ENCODE data around the gene SGF29. TPM values are rescaled to one million over a fixed set of nuclear protein-coding genes. Genes with fewer than 3 reads are reported as not detected.

SGF29 gene
- total RNA-seq, 4 donors from 2014 or later, result 35.1 to 50.4 (median 41.9) TPM

DNA sequence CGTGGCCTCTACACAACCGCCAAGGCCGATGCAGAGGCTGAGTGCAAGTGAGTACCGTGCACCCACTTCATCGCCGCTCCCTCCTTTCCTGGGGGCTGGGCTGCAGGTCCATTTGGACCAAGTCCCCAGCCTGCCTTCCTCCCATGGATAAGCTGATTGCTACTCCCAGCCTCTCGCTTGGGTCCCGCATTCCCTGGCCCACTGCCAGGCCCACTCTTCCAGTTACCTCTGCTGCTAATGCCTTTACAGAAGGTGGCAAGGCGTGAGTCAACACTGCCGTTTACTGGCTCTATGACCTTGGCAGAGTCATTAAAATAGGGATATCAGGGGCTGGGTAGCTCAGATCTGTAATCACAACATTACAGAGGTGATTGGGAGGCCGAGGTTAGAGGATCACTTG lies 32.0 kb downstream of the SGF29 start:
- in situ Hi-C loops (cut with MboI; ENCODE audit: low sequenced_read_pairs in 4 of 4) (no loop called here), intact Hi-C loops (cut with DNase I; ENCODE audit: low total_unique reads) (no loop called here)
- H3K9me3 ChIP-seq, result no peaks in the 10 kb centered on the region
- H3K4me3 ChIP-seq, result no peak overlapping the region
- H3K36me3 ChIP-seq, result peaks cover 2 to 85% of the 10 kb centered on the region in 2 donors
- no peak for DNase-seq
- H3K4me1 ChIP-seq, result no peaks in the 10 kb centered on the region
- ATAC-seq, result no peak
- no peaks in the 10 kb centered on the region for H3K27me3 ChIP-seq
- TF ChIP-seq POLR2A (IDR thresholded peaks at IDR 0.05), result no peak
- TF ChIP-seq, protein P1, sequence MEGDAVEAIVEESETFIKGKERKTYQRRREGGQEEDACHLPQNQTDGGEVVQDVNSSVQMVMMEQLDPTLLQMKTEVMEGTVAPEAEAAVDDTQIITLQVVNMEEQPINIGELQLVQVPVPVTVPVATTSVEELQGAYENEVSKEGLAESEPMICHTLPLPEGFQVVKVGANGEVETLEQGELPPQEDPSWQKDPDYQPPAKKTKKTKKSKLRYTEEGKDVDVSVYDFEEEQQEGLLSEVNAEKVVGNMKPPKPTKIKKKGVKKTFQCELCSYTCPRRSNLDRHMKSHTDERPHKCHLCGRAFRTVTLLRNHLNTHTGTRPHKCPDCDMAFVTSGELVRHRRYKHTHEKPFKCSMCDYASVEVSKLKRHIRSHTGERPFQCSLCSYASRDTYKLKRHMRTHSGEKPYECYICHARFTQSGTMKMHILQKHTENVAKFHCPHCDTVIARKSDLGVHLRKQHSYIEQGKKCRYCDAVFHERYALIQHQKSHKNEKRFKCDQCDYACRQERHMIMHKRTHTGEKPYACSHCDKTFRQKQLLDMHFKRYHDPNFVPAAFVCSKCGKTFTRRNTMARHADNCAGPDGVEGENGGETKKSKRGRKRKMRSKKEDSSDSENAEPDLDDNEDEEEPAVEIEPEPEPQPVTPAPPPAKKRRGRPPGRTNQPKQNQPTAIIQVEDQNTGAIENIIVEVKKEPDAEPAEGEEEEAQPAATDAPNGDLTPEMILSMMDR (IDR thresholded peaks at IDR 0.05 in 4 of 5, conservative IDR thresholded peaks at IDR 0.05 in 1 of 5), result no peak
- no peak overlapping the region for H3K27ac ChIP-seq

DNA sequence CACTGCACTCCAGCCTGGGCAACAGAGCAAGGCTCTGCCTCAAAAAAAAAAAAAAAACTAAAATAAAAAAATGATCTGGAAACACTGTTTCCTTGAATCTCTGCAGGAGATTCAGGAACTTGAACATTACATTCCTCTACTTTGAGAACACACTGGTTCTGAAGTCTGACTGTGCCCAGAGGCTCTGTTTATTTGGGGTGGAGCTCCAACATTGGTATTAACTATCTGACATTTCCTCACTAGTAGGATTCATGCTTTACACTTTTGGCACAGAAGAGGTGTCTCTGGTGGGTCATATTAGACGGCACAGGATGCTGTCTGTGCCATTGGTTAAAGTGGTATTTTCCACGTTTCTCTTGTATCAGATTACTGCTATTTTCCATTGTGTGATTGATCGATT lies 32.7 kb downstream of the SGF29 start:
- TF ChIP-seq POLR2A (IDR thresholded peaks at IDR 0.05), result no peak
- no peak overlapping the region for H3K27ac ChIP-seq
- in situ Hi-C loops (cut with MboI; ENCODE audit: low sequenced_read_pairs in 4 of 4), result no loop called here
- ATAC-seq (no peak), DNase-seq (no peak)
- no peaks in the 10 kb centered on the region for H3K27me3 ChIP-seq
- H3K4me1 ChIP-seq, result no peaks in the 10 kb centered on the region
- intact Hi-C loops (cut with DNase I; ENCODE audit: low total_unique reads), result no loop called here
- no peaks in the 10 kb centered on the region for H3K9me3 ChIP-seq
- peaks cover 2 to 85% of the 10 kb centered on the region in 2 donors for H3K36me3 ChIP-seq
- no peak overlapping the region for H3K4me3 ChIP-seq

DNA sequence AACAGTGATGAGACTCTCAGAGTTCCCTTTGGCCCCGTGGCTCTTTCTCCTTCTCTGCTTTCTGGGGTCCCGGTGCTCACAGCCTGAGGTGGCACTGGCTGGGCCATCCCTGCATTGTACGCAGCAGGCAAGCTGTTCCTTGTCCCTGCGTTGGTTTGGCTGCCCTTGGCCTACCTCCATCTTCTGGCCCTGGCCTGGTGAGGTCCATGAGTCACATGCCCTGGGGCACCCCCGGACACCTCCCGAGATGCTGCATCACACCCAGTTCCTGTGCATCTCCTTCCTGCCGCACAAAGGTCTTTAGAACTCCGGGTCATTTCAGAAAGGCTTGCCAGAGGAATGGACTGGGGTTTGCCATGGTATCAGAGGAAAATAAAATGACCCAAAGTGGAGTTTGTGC lies 33.7 kb downstream of the SGF29 start:
- Histone ChIP-seq H3K36me3 (peaks cover 2 to 77% of the 10 kb centered on the region in 2 donors), H3K27me3 (no peaks in the 10 kb centered on the region), H3K9me3 (no peaks in the 10 kb centered on the region), H3K27ac (no peak overlapping the region), H3K4me1 (no peaks in the 10 kb centered on the region), H3K4me3 (no peak overlapping the region)
- DNase-seq (no peak), ATAC-seq (no peak)
- intact Hi-C loops (cut with DNase I; ENCODE audit: low total_unique reads) (no loop called here), in situ Hi-C loops (cut with MboI; ENCODE audit: low sequenced_read_pairs in 4 of 4) (no loop called here)
- TF ChIP-seq, protein P1 (IDR thresholded peaks at IDR 0.05 in 4 of 5, conservative IDR thresholded peaks at IDR 0.05 in 1 of 5), result no peak
- no peak for TF ChIP-seq POLR2A (IDR thresholded peaks at IDR 0.05)

DNA sequence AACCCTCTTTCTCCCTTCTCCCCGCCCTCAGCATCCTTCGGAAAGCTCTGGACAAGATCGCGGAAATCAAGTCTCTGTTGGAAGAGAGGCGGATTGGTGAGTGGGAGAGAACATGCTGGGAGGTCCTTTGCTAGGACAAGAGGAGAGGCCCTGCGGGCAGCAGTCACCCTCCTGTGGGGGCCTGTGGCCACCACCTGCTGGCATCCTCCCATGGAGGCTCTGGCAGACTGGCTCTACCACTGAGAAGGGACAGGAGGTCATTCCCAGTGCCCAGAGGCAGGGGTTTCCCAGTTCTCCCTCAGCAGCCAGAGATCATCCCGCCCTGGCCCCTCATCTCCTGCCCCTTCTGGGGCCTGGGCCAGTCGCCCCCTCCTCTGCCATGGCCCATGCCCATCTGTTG lies 35.3 kb downstream of the SGF29 start:
- intact Hi-C loops (cut with DNase I; ENCODE audit: low total_unique reads) (no loop called here), in situ Hi-C loops (cut with MboI; ENCODE audit: low sequenced_read_pairs in 4 of 4) (no loop called here)
- Histone ChIP-seq H3K27ac (no peak overlapping the region), H3K4me3 (no peak overlapping the region), H3K36me3 (peaks cover 2 to 70% of the 10 kb centered on the region in 2 donors), H3K4me1 (no peaks in the 10 kb centered on the region), H3K9me3 (no peaks in the 10 kb centered on the region), H3K27me3 (no peaks in the 10 kb centered on the region)
- DNase-seq, result no peak
- ATAC-seq, result no peak
- TF ChIP-seq, protein P1 (IDR thresholded peaks at IDR 0.05 in 4 of 5, conservative IDR thresholded peaks at IDR 0.05 in 1 of 5), result no peak
- TF ChIP-seq POLR2A (IDR thresholded peaks at IDR 0.05), result no peak

DNA sequence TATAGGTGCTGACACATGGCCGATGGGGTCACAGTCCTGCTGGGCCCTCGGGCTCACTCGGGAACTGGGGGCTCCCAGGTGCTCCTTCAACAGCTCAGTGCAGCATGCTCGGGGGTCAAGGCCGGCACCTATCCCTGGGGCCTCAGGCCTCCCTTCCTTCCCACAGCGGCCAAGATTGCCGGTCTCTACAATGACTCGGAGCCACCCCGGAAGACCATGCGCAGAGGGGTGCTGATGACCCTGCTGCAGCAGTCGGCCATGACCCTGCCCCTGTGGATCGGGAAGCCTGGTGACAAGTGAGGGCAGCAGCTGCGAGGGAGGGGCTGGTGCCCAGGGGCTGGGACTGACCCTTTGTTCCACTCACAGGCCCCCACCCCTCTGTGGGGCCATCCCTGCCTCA lies 36.2 kb downstream of the SGF29 start:
- TF ChIP-seq, protein P1 (IDR thresholded peaks at IDR 0.05 in 4 of 5, conservative IDR thresholded peaks at IDR 0.05 in 1 of 5), result no peak
- Histone ChIP-seq H3K9me3 (no peaks in the 10 kb centered on the region), H3K27ac (no peak overlapping the region), H3K36me3 (peaks cover 2 to 67% of the 10 kb centered on the region in 2 donors), H3K27me3 (no peaks in the 10 kb centered on the region), H3K4me1 (no peaks in the 10 kb centered on the region), H3K4me3 (no peak overlapping the region)
- DNase-seq (no peak), ATAC-seq (no peak)
- intact Hi-C loops (cut with DNase I; ENCODE audit: low total_unique reads) (no loop called here), in situ Hi-C loops (cut with MboI; ENCODE audit: low sequenced_read_pairs in 4 of 4) (no loop called here)

Data from gastrocnemius medialis (tissue), 4 donors.